Heart left ventricle (tissue), 13 donors: ENCODE results near the gene KLHL26.

Experiments
- POLR2A ChIP-seq, 2 donors: fragments of 450-650 bp; IDR thresholded peaks; one replicate each; pipeline ENCODE4 v1.6.1; 2017; ENCODE audit warnings: antibody characterized with exemption in 2 of 2, mild to moderate bottlenecking in 2 of 2, moderate library complexity in 2 of 2
- TF ChIP-seq, protein P1 (sequence below), 12 donors: fragments of 200-600 bp; sonication (generic) in 4 of 12; IDR thresholded peaks; one replicate each; pipeline versions ENCODE4 v1.5.0 to v1.8.0; 2018 to 2022; ENCODE audit warnings: antibody characterized with exemption in 12 of 12, mild to moderate bottlenecking in 5 of 12
- donor health status: ischemic (EF 13 %, LVEDD 7.1; RV severe dilation, severe dysfunction).
- donor health status: DM: no; HTN: yes; CAD: no.
- donor health status: DM: no; HTN: no; CAD: no.
- donor health status: ischemic (EF 25% LVEDD 6.9; RV normal size, moderate dysfunction).
- donor health status: ischemic (EF 25% LVEDD 5.7; RV mildly dilated, moderate dysfunction).
- donor health status: ischemic (EF 35%, LVEDD 5.7; RV mildly dilated, moderate dysfunction).
- donor health status: nonischemic (EF 11% LVEDD 7.7; RV severe dilation, severe dysfunction).
- donor health status: DM: yes; HTN: yes; CAD: no.
- donor health status: PGD.
- donor health status: ischemic (EF 29% LVEDD 5.4; RV normal size, mild dysfunction).
- donor health status: nonischemic (EF 23%, LVEDD 6.1; RV moderate dilation, normal function).

DNA sequence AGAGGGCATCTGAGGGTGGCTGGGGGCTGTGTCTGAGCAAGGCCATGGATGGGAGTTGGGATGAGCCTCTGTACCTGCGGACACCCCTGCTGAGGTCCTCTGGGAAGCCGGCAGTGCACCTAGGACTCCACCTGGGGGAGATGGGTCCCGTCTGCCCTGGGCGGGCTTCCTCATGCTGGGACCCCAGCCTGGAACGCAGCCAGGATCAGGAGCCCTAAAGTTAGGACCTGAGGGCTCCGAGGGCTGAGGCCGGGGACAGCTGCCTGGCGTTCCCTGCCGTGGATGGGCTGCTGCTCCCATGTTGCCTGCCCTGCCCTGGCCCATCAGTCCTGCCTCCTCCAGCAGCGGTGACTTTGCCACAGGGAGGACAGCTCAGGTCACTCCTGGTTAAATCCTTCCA, 72.7 kb downstream of the KLHL26 start:
- TF ChIP-seq, protein P1, sequence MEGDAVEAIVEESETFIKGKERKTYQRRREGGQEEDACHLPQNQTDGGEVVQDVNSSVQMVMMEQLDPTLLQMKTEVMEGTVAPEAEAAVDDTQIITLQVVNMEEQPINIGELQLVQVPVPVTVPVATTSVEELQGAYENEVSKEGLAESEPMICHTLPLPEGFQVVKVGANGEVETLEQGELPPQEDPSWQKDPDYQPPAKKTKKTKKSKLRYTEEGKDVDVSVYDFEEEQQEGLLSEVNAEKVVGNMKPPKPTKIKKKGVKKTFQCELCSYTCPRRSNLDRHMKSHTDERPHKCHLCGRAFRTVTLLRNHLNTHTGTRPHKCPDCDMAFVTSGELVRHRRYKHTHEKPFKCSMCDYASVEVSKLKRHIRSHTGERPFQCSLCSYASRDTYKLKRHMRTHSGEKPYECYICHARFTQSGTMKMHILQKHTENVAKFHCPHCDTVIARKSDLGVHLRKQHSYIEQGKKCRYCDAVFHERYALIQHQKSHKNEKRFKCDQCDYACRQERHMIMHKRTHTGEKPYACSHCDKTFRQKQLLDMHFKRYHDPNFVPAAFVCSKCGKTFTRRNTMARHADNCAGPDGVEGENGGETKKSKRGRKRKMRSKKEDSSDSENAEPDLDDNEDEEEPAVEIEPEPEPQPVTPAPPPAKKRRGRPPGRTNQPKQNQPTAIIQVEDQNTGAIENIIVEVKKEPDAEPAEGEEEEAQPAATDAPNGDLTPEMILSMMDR (IDR thresholded peaks at IDR 0.05), result no peak
- no peak for TF ChIP-seq POLR2A (IDR thresholded peaks at IDR 0.05)
